SK-N-SH treated with all-trans-retinoic acid at 6 μM for 48 hours (cell line): Measurements from ENCODE around the gene PDGFD.

Experiments used
- ATAC-seq: fragments of 200-7000 bp; cut with Tn5 transposase; 3 replicates; pipeline ENCODE4 v1.9.1; 2020; ENCODE audit warnings: mild to moderate bottlenecking, moderate library complexity
- ARNTL ChIP-seq: fragments of 450-650 bp; formaldehyde crosslinking; IDR thresholded peaks from 2 replicates; pipeline ENCODE4 v1.5.0; 2020; ENCODE audit warnings: low read depth, mild to moderate bottlenecking, moderate library complexity, borderline replicate concordance
- BACH2 ChIP-seq: fragments of 250-450 bp; sonication (Bioruptor Pico); IDR thresholded peaks from 2 replicates; pipeline ENCODE4 v1.9.0; 2021; ENCODE audit warnings: mild to moderate bottlenecking, borderline replicate concordance
- CREB5 ChIP-seq: fragments of 250-450 bp; sonication (Bioruptor Pico); IDR thresholded peaks from 2 replicates; pipeline ENCODE4 v1.5.1; 2020; ENCODE audit warnings: low read depth, mild to moderate bottlenecking, moderate library complexity
- CSDC2 ChIP-seq: fragments of 250-450 bp; sonication (Bioruptor Pico); IDR thresholded peaks from 2 replicates; pipeline ENCODE4 v1.5.0; 2020; ENCODE audit warnings: mild to moderate bottlenecking, moderate library complexity
- CSRNP3 ChIP-seq: fragments of 250-450 bp; sonication (Bioruptor Pico); IDR thresholded peaks from 2 replicates; pipeline ENCODE4 v1.5.1; 2021; ENCODE audit warnings: mild to moderate bottlenecking, moderate library complexity
- ESRRG ChIP-seq: fragments of 250-450 bp; sonication (Bioruptor Pico); IDR thresholded peaks from 2 replicates; pipeline ENCODE4 v1.6.1; 2021; ENCODE audit warnings: mild to moderate bottlenecking
- GLIS3 ChIP-seq: fragments of 250-450 bp; sonication (Bioruptor Pico); IDR thresholded peaks from 2 replicates; pipeline ENCODE4 v1.5.0; 2020; ENCODE audit warnings: mild to moderate bottlenecking, moderate library complexity
- ISL1 ChIP-seq: fragments of 250-450 bp; sonication (Bioruptor Pico); IDR thresholded peaks from 2 replicates; pipeline ENCODE4 v2.1.2; 2022; ENCODE audit warnings: mild to moderate bottlenecking, moderate library complexity
- OSR1 ChIP-seq: fragments of 250-450 bp; sonication (Bioruptor Pico); IDR thresholded peaks from 2 replicates; pipeline ENCODE4 v1.8.0; 2022; ENCODE audit warnings: moderate library complexity, mild to moderate bottlenecking, inconsistent platforms
- PATZ1 ChIP-seq: fragments of 250-450 bp; sonication (Bioruptor Pico); IDR thresholded peaks from 2 replicates; pipeline ENCODE4 v1.8.0; 2020; ENCODE audit warnings: mild to moderate bottlenecking, moderate library complexity, borderline replicate concordance
- POU6F1 ChIP-seq: fragments of 250-450 bp; sonication (Bioruptor Pico); IDR thresholded peaks from 2 replicates; pipeline ENCODE4 v1.8.0; 2021; ENCODE audit warnings: low read depth, mild to moderate bottlenecking, moderate library complexity, borderline replicate concordance
- RARB ChIP-seq: fragments of 250-450 bp; sonication (Bioruptor Pico); IDR thresholded peaks from 2 replicates; pipeline ENCODE4 v1.8.0; 2021; ENCODE audit warnings: mild to moderate bottlenecking, moderate library complexity
- SNAI2 ChIP-seq: fragments of 250-450 bp; sonication (Bioruptor Pico); IDR thresholded peaks from 2 replicates; pipeline ENCODE4 v1.5.0; 2020; ENCODE audit warnings: mild to moderate bottlenecking, moderate library complexity
- TCF4 ChIP-seq: fragments of 250-450 bp; sonication (Bioruptor Pico); IDR thresholded peaks from 2 replicates; pipeline ENCODE4 v1.8.0; 2021; ENCODE audit warnings: mild to moderate bottlenecking, moderate library complexity, borderline replicate concordance
- TOX ChIP-seq: fragments of 250-450 bp; sonication (Bioruptor Pico); IDR thresholded peaks from 2 replicates; pipeline ENCODE4 v1.8.0; 2021; ENCODE audit warnings: mild to moderate bottlenecking, moderate library complexity, borderline replicate concordance
- TSHZ2 ChIP-seq: fragments of 250-450 bp; sonication (Bioruptor Pico); IDR thresholded peaks from 2 replicates; pipeline ENCODE4 v1.5.0; 2020; ENCODE audit warnings: mild to moderate bottlenecking, moderate library complexity
- ZC3H10 ChIP-seq: fragments of 250-450 bp; sonication (Bioruptor Pico); IDR thresholded peaks from 2 replicates; pipeline ENCODE4 v1.5.1; 2021; ENCODE audit warnings: mild to moderate bottlenecking, moderate library complexity
- ZFP3 ChIP-seq: fragments of 250-450 bp; sonication (Bioruptor Pico); IDR thresholded peaks from 2 replicates; pipeline ENCODE4 v1.5.0; 2020; ENCODE audit warnings: mild to moderate bottlenecking, moderate library complexity
- ZNF565 ChIP-seq: fragments of 450-650 bp; formaldehyde crosslinking; conservative IDR thresholded peaks from 2 replicates; pipeline ENCODE4 v1.5.0; 2020; ENCODE audit warnings: low read depth, mild to moderate bottlenecking, moderate library complexity
- ZNF70 ChIP-seq: fragments of 450-650 bp; formaldehyde crosslinking; IDR thresholded peaks from 2 replicates; pipeline ENCODE4 v1.5.0; 2020; ENCODE audit warnings: mild to moderate bottlenecking, moderate library complexity

Gene PDGFD

GRCh38 chr11:104146943-104147342, 17.0 kb downstream of the PDGFD start:
- TF ChIP-seq ISL1 (CRISPR knock-in tag) (no peak), ARNTL (CRISPR knock-in tag) (no peak), CSDC2 (CRISPR knock-in tag) (no peak), TSHZ2 (no peak), SNAI2 (CRISPR knock-in tag) (no peak), OSR1 (CRISPR knock-in tag) (no peak), TCF4 (CRISPR knock-in tag) (no peak), ZFP3 (CRISPR knock-in tag) (no peak), ESRRG (CRISPR knock-in tag) (no peak), ZC3H10 (no peak), PATZ1 (CRISPR knock-in tag) (no peak), ZNF565 (CRISPR knock-in tag) (no peak), BACH2 (CRISPR knock-in tag) (no peak), TOX (CRISPR knock-in tag) (no peak), CSRNP3 (no peak)
- ATAC-seq, result no peak

GRCh38 chr11:104146421-104146820, 17.5 kb downstream of the PDGFD start:
- ATAC-seq, result no peak

GRCh38 chr11:104145062-104145461, 18.9 kb downstream of the PDGFD start:
- no peak for TF ChIP-seq CSRNP3
- TF ChIP-seq RARB (CRISPR knock-in tag), result no peak
- TF ChIP-seq CREB5 (CRISPR knock-in tag), result no peak
- TF ChIP-seq, all 23 proteins: peak for 0
- ATAC-seq, result no peak

More at GRCh38 chr11:104146421-104146820, 17.5 kb downstream of the PDGFD start:
- TF ChIP-seq CSRNP3 (no peak), TCF4 (CRISPR knock-in tag) (0 out of 2 replicates have a peak, but pooled peaks have one; percentile 12), CSDC2 (CRISPR knock-in tag) (no peak), GLIS3 (CRISPR knock-in tag) (no peak)

- ATAC-seq, result no peak
- TF ChIP-seq GLIS3 (CRISPR knock-in tag) (no peak), TCF4 (CRISPR knock-in tag) (no peak), RARB (CRISPR knock-in tag) (no peak), ZNF70 (CRISPR knock-in tag) (no peak), PATZ1 (CRISPR knock-in tag) (no peak), POU6F1 (no peak), CSDC2 (CRISPR knock-in tag) (no peak), CREB5 (CRISPR knock-in tag) (no peak), ZNF565 (CRISPR knock-in tag) (no peak)
These were observed 21.2 kb downstream of the PDGFD start for GRCh38 chr11:104142698-104143097.
